ENCODE data around the gene NUBPL. TPM values are rescaled to one million over a fixed set of nuclear protein-coding genes. Genes with fewer than 3 reads are reported as not detected.
A peak's percentile ranks its signal among the peaks of the same experiment; 100 is the strongest.

Gene NUBPL
- total RNA-seq, 4 donors from 2014 or later = 1.9 to 45.2 (median 11.6) TPM

GRCh38 chr14:31726337-31726736, 165.1 kb downstream of the NUBPL start:
- H3K27me3 ChIP-seq = no peaks in the 10 kb centered on the region
- in situ Hi-C loops (cut with MboI; ENCODE audit: low pct_ligation_motif_present in 1 of 4, low pct_unique_long_range_greater_than_20kb in 1 of 4, low sequenced_read_pairs in 3 of 4) = no loop called here

GRCh38 chr14:31727797-31728196, 166.6 kb downstream of the NUBPL start:
- intact Hi-C loops (cut with DNase I; ENCODE audit: low total_unique reads) = no loop called here
- Histone ChIP-seq H3K4me1 (no peaks in the 10 kb centered on the region), H3K36me3 (no peaks in the 10 kb centered on the region), H3K27me3 (no peaks in the 10 kb centered on the region), H3K4me3 (no peak overlapping the region), H3K9me3 (peaks cover 0 to 3% of the 10 kb centered on the region in 2 donors), H3K27ac (no peak overlapping the region)
- in situ Hi-C loops (cut with MboI; ENCODE audit: low pct_ligation_motif_present in 1 of 4, low pct_unique_long_range_greater_than_20kb in 1 of 4, low sequenced_read_pairs in 3 of 4) = no loop called here
- no peak for TF ChIP-seq POLR2AphosphoS5 (IDR thresholded peaks at IDR 0.05)
- TF ChIP-seq POLR2A (IDR thresholded peaks at IDR 0.05) = no peak
- TF ChIP-seq CTCF (IDR thresholded peaks at IDR 0.05) = no peak
- no peak for TF ChIP-seq EP300 (IDR thresholded peaks at IDR 0.05; ENCODE audit: low read depth)
- no peak for DNase-seq

More at GRCh38 chr14:31726337-31726736, 165.1 kb downstream of the NUBPL start:
- intact Hi-C loops (cut with DNase I; ENCODE audit: low total_unique reads) = no loop called here
- no peak for TF ChIP-seq EP300 (IDR thresholded peaks at IDR 0.05; ENCODE audit: low read depth)
- TF ChIP-seq POLR2A (IDR thresholded peaks at IDR 0.05) = no peak
- TF ChIP-seq CTCF (IDR thresholded peaks at IDR 0.05) = no peak
- TF ChIP-seq POLR2AphosphoS5 (IDR thresholded peaks at IDR 0.05) = no peak
- no peak for DNase-seq
- H3K4me3 ChIP-seq = no peak overlapping the region
- H3K27ac ChIP-seq = no peak overlapping the region
- no peaks in the 10 kb centered on the region for H3K36me3 ChIP-seq
- no peaks in the 10 kb centered on the region for H3K4me1 ChIP-seq
- peaks cover 0 to 3% of the 10 kb centered on the region in 2 donors for H3K9me3 ChIP-seq

- Histone ChIP-seq H3K36me3 (no peaks in the 10 kb centered on the region), H3K27me3 (no peaks in the 10 kb centered on the region), H3K27ac (no peak overlapping the region), H3K4me1 (no peaks in the 10 kb centered on the region), H3K9me3 (peaks cover 1 to 5% of the 10 kb centered on the region in 2 donors), H3K4me3 (no peak overlapping the region)
- in situ Hi-C loops (cut with MboI; ENCODE audit: low pct_ligation_motif_present in 1 of 4, low pct_unique_long_range_greater_than_20kb in 1 of 4, low sequenced_read_pairs in 3 of 4) = no loop called here
- TF ChIP-seq POLR2AphosphoS5 (IDR thresholded peaks at IDR 0.05) = no peak
- no peak for TF ChIP-seq EP300 (IDR thresholded peaks at IDR 0.05; ENCODE audit: low read depth)
- TF ChIP-seq POLR2A (IDR thresholded peaks at IDR 0.05) = no peak
- no peak for TF ChIP-seq CTCF (IDR thresholded peaks at IDR 0.05)
- DNase-seq = no peak
- intact Hi-C loops (cut with DNase I; ENCODE audit: low total_unique reads) = no loop called here
- 55 to 88% methylated on average over 1 of the region's 1 CpG for WGBS, 2 donors (ENCODE audit: low coverage in 1 of 2)
These were observed 179.5 kb downstream of the NUBPL start for GRCh38 chr14:31740688-31741087.

GRCh38 chr14:31745741-31746140, 184.5 kb downstream of the NUBPL start:
- TF ChIP-seq CTCF (IDR thresholded peaks at IDR 0.05) = peak in 1 of 5 experiments; percentile 3
- no peak for TF ChIP-seq EP300 (IDR thresholded peaks at IDR 0.05; ENCODE audit: low read depth)
- no peak for TF ChIP-seq POLR2A (IDR thresholded peaks at IDR 0.05)
- TF ChIP-seq POLR2AphosphoS5 (IDR thresholded peaks at IDR 0.05) = no peak
- DNase-seq = no peak
- Histone ChIP-seq H3K4me3 (no peak overlapping the region), H3K36me3 (peaks cover 0 to 3% (median 0%) of the 10 kb centered on the region in 4 donors), H3K9me3 (peaks cover 27 to 33% of the 10 kb centered on the region in 2 donors), H3K4me1 (peaks cover 0 to 4% (median 0%) of the 10 kb centered on the region in 4 donors), H3K27me3 (no peaks in the 10 kb centered on the region), H3K27ac (no peak overlapping the region)
- intact Hi-C loops (cut with DNase I; ENCODE audit: low total_unique reads) (no loop called here), in situ Hi-C loops (cut with MboI; ENCODE audit: low pct_ligation_motif_present in 1 of 4, low pct_unique_long_range_greater_than_20kb in 1 of 4, low sequenced_read_pairs in 3 of 4) (no loop called here)
- 89 to 97% methylated on average over 5 to 6 of the region's 6 CpGs for WGBS, 2 donors (ENCODE audit: low coverage in 1 of 2)
